H9 (cell line): ENCODE data around the gene ZFYVE19. TPM values are rescaled to one million over a fixed set of nuclear protein-coding genes. Genes with fewer than 3 reads are reported as not detected.

Source experiments
- DNase-seq: peaks from one replicate; pipeline ENCODE4 v3.0.0-alpha.2; 2017
- H2AFZ ChIP-seq: one replicate; pipeline ENCODE4 v1.6.1; 2013; ENCODE audit warnings: mild to moderate bottlenecking, low read length, control low read depth, moderate library complexity
- H2AK5ac ChIP-seq: 2 replicates; pipeline ENCODE4 v1.6.1; 2013; ENCODE audit warnings: low read length, control low read depth, mixed read lengths; ENCODE audit not compliant: insufficient read length
- H2BK120ac ChIP-seq: one replicate; pipeline ENCODE4 v1.6.1; 2013; ENCODE audit warnings: low read depth, mild to moderate bottlenecking, low read length, control low read depth, inconsistent platforms; ENCODE audit not compliant: poor library complexity, severe bottlenecking
- H2BK12ac ChIP-seq: 2 replicates; pipeline ENCODE4 v1.6.1; 2013; ENCODE audit warnings: low read length, control low read depth, mixed read lengths, low read depth; ENCODE audit not compliant: insufficient read length
- H2BK15ac ChIP-seq: 2 replicates; pipeline ENCODE4 v1.6.1; 2013; ENCODE audit warnings: low read depth, low read length, control low read depth
- H2BK20ac ChIP-seq: one replicate; pipeline ENCODE4 v1.6.1; 2013; ENCODE audit warnings: low read depth, mild to moderate bottlenecking, low read length, control low read depth, inconsistent platforms; ENCODE audit not compliant: poor library complexity, severe bottlenecking
- H2BK5ac ChIP-seq: 2 replicates; pipeline ENCODE4 v1.6.1; 2013; ENCODE audit warnings: low read length, control low read depth, mixed read lengths; ENCODE audit not compliant: insufficient read length
- H3K14ac ChIP-seq: 2 replicates; pipeline ENCODE4 v1.6.1; 2013; ENCODE audit warnings: low read length, control low read depth; ENCODE audit not compliant: insufficient read depth
- H3K18ac ChIP-seq: 2 replicates; pipeline ENCODE4 v1.6.1; 2013; ENCODE audit warnings: low read depth, mild to moderate bottlenecking, mixed read lengths, low read length, control low read depth; ENCODE audit not compliant: insufficient read length
- H3K23ac ChIP-seq: 2 replicates; pipeline ENCODE4 v1.6.1; 2013; ENCODE audit warnings: low read length, control low read depth, mixed read lengths, low read depth; ENCODE audit not compliant: insufficient read length
- H3K23me2 ChIP-seq: 2 replicates; pipeline ENCODE4 v1.6.1; 2013; ENCODE audit warnings: low read depth, mild to moderate bottlenecking, mixed read lengths, low read length, control low read depth; ENCODE audit not compliant: insufficient read length, poor library complexity, severe bottlenecking
- H3K27ac ChIP-seq: 2 replicates; pipeline ENCODE4 v1.5.1; 2013; ENCODE audit warnings: low read length, control low read depth, mixed read lengths, low read depth; ENCODE audit not compliant: insufficient read length
- H3K27me3 ChIP-seq: 2 replicates; pipeline ENCODE4 v1.6.1; 2013; ENCODE audit warnings: low read length, control low read depth, inconsistent platforms; ENCODE audit not compliant: insufficient read depth
- H3K4ac ChIP-seq: 2 replicates; pipeline ENCODE4 v1.6.1; 2013; ENCODE audit warnings: low read depth, mild to moderate bottlenecking, control low read depth, inconsistent platforms, low read length, moderate library complexity
- H3K4me1 ChIP-seq: 2 replicates; pipeline ENCODE4 v1.6.1; 2013; ENCODE audit warnings: low read length, control low read depth, inconsistent platforms; ENCODE audit not compliant: insufficient read depth
- H3K4me2 ChIP-seq: 2 replicates; pipeline ENCODE4 v1.6.1; 2013; ENCODE audit warnings: low read length, control low read depth, mixed read lengths; ENCODE audit not compliant: insufficient read length, insufficient read depth
- H3K56ac ChIP-seq: 2 replicates; pipeline ENCODE4 v1.6.1; 2013; ENCODE audit warnings: low read depth, mild to moderate bottlenecking, mixed read lengths, low read length, control low read depth; ENCODE audit not compliant: insufficient read length
- H3K79me1 ChIP-seq: 2 replicates; pipeline ENCODE4 v1.6.1; 2013; ENCODE audit warnings: low read depth, mild to moderate bottlenecking, moderate library complexity, low read length, control low read depth, inconsistent platforms; ENCODE audit not compliant: insufficient read depth, poor library complexity, severe bottlenecking
- H3K79me2 ChIP-seq: 2 replicates; pipeline ENCODE4 v1.6.1; 2013; ENCODE audit warnings: low read length, control low read depth, inconsistent platforms; ENCODE audit not compliant: insufficient read depth
- H3K9ac ChIP-seq: 2 replicates; pipeline ENCODE4 v1.6.1; 2013; ENCODE audit warnings: low read length, control low read depth, mixed read lengths; ENCODE audit not compliant: insufficient read length; ENCODE audit errors: extremely low read depth
- H3K9me3 ChIP-seq: one replicate; pipeline ENCODE4 v1.6.1; 2013; ENCODE audit warnings: low read depth, low read length, inconsistent platforms; ENCODE audit not compliant: control insufficient read depth
- H3T11ph ChIP-seq: one replicate; pipeline ENCODE4 v1.6.1; 2013; ENCODE audit warnings: mild to moderate bottlenecking, low read length, control low read depth, inconsistent platforms
- H4K20me1 ChIP-seq: one replicate; pipeline ENCODE4 v1.6.1; 2013; ENCODE audit not compliant: control insufficient read depth, insufficient read length, insufficient read depth
- H4K5ac ChIP-seq: 2 replicates; pipeline ENCODE4 v1.6.1; 2013; ENCODE audit warnings: low read depth, mild to moderate bottlenecking, mixed read lengths, low read length, control low read depth; ENCODE audit not compliant: insufficient read length
- H4K8ac ChIP-seq: replicated peaks from 2 replicates; pipeline ENCODE4 v1.6.1; 2013; ENCODE audit warnings: low read length, control low read depth, mixed read lengths, low read depth; ENCODE audit not compliant: insufficient read length
- H4K91ac ChIP-seq: 2 replicates; pipeline ENCODE4 v1.6.1; 2013; ENCODE audit warnings: low read depth, mild to moderate bottlenecking, moderate library complexity, mixed read lengths, low read length, control low read depth; ENCODE audit not compliant: insufficient read length
- H3K27ac Mint-ChIP-seq, 3 experiments: 2 replicates in 2 of 3; 3 replicates in 1 of 3; pipeline ENCODE4 v1.8.0; 2020 to 2021; ENCODE audit warnings: mixed read lengths in 3 of 3, mild to moderate bottlenecking in 1 of 3, moderate library complexity in 1 of 3
- H3K27me3 Mint-ChIP-seq: 2 replicates; pipeline ENCODE4 v1.8.0; 2021; ENCODE audit warnings: low read depth, mild to moderate bottlenecking, moderate library complexity, mixed read lengths
- H3K36me3 Mint-ChIP-seq, 3 experiments: 2 replicates in 2 of 3; 3 replicates in 1 of 3; pipeline ENCODE4 v1.8.0; 2020 to 2021; ENCODE audit warnings: low read depth in 3 of 3, mixed read lengths in 3 of 3; ENCODE audit not compliant: insufficient read depth in 1 of 3
- H3K4me1 Mint-ChIP-seq, 2 experiments: 2 replicates each; pipeline ENCODE4 v1.8.0; 2020; ENCODE audit warnings: mixed read lengths in 2 of 2
- H3K4me3 Mint-ChIP-seq, 2 experiments: 2 replicates in 1 of 2; 3 replicates in 1 of 2; pipeline ENCODE4 v1.8.0; 2020 to 2021; ENCODE audit warnings: mild to moderate bottlenecking in 2 of 2, mixed read lengths in 2 of 2, moderate library complexity in 1 of 2
- H3K9me3 Mint-ChIP-seq, 2 experiments: 2 replicates in 1 of 2; 3 replicates in 1 of 2; pipeline ENCODE4 v1.8.0; 2020; ENCODE audit warnings: mild to moderate bottlenecking in 2 of 2, mixed read lengths in 2 of 2, moderate library complexity in 1 of 2
- CTCF ChIP-seq: fragments of 200-600 bp; sonication (generic); conservative IDR thresholded peaks from 3 replicates; pipeline ENCODE4 v1.8.0; 2021; ENCODE audit warnings: antibody characterized with exemption, mild to moderate bottlenecking
- WGBS: extraction: QIAGEN DNeasy Blood & Tissue Kit; methylation state at CpG from one replicate; pipeline ENCODE4 v1.1.7; 2013; ENCODE audit warnings: missing lambda C conversion rate, low lambda C conversion rate, mixed read lengths; ENCODE audit not compliant: insufficient read length; ENCODE audit errors: extremely low coverage; 5-methylcytosine and 5-hydroxymethylcytosine counted together
- total RNA-seq: library from RNA; stranded (reverse); gene quantifications from 2 replicates; pipeline ENCODE4 v1.2.1, GENCODE V29; 2021

ZFYVE19 gene
- total RNA-seq, 1 experiment from 2014 or later, result 11.3 TPM

DNA sequence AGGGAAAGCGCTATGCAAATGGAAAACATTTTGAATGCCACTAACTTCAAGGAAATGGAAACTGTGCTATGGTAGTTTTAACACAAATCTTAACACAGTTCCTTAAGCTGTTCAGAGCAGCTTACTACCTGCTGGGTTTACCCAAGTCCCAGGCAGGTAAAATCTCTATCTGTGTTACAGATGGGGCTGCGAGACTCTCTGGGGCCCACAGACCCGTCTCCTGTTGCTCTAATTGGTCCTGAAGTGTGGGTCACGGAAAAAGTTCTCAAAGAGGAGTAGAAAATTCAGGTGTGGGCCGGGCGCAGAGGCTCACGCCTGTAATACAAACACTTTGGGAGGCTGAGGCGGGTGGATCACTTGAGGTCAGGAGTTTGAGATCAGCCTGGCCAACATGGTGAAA, 16.9 kb upstream of the ZFYVE19 start:
- Histone ChIP-seq H4K20me1 (no peaks in the 10 kb centered on the region), H3K4me2 (no peak overlapping the region), H3K23ac (no peak overlapping the region), H3K27me3 (no peaks in the 10 kb centered on the region), H4K8ac (no peak overlapping the region), H3K79me2 (no peaks in the 10 kb centered on the region), H3K9me3 (no peaks in the 10 kb centered on the region), H2BK5ac (no peak overlapping the region), H3K4me1 (peaks cover 9% of the 10 kb centered on the region; the same call in 1 of the 2 replicates), H4K91ac (no peak overlapping the region), H2AK5ac (no peak overlapping the region), H2BK120ac (no peak overlapping the region), H2AFZ (no peak overlapping the region), H3T11ph (no peak overlapping the region), H2BK20ac (no peak overlapping the region), H3K27ac (no peak overlapping the region), H3K9ac (no peak overlapping the region), H2BK15ac (no peak overlapping the region), H3K56ac (no peak overlapping the region), H3K23me2 (no peaks in the 10 kb centered on the region), H4K5ac (no peak overlapping the region), H2BK12ac (no peak overlapping the region), H3K4ac (no peak overlapping the region), H3K18ac (no peak overlapping the region), H3K14ac (no peak overlapping the region), H3K79me1 (peaks cover 4% of the 10 kb centered on the region)
- Mint-ChIP-seq H3K27ac (no peak overlapping the region), H3K9me3 (no peaks in the 10 kb centered on the region), H3K4me1 (peaks cover 44 to 45% of the 10 kb centered on the region in 2 experiments), H3K4me3 (no peak overlapping the region), H3K27me3 (no peaks in the 10 kb centered on the region), H3K36me3 (peaks cover 6 to 14% (median 13%) of the 10 kb centered on the region in 3 experiments; a peak in 5 of 7 replicates)
- no CpG with 5 or more reads among the region's 8 CpGs for WGBS
- no peak for TF ChIP-seq CTCF
- no peak for DNase-seq
